HPDE6-E6E7 (cell line): ENCODE data around the gene ALPP.
"Not testable (repeated sequence)": the region's sequence is repeated elsewhere in the genome, so short reads cannot be mapped to it uniquely, and the experiment has no call there.

Source experiments
- DNase-seq: peaks from one replicate; pipeline ENCODE4 v3.0.0; 2011; ENCODE audit warnings: missing footprints; ENCODE audit errors: extremely low spot score

The ALPP gene

DNA sequence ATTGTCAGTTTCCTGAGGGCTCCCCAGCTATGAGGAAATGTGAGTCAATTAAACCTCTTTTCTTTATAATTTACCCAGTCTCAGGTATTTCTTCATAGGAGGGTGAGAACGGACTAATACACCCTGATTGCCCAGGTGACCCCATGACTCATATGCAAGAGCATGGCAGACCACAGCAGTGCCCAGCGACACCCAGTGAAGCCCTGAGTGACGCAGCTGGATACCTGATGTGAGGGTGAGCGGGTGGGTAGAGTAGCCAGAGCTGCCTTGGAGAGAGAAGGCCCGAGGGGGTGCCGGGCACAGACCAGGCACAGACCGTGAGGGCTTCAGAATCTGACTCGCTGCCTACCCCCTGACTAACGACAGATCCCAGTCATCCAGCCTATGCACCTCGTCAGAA lies 43.5 kb downstream of the ALPP start:
- no peak for DNase-seq

DNA sequence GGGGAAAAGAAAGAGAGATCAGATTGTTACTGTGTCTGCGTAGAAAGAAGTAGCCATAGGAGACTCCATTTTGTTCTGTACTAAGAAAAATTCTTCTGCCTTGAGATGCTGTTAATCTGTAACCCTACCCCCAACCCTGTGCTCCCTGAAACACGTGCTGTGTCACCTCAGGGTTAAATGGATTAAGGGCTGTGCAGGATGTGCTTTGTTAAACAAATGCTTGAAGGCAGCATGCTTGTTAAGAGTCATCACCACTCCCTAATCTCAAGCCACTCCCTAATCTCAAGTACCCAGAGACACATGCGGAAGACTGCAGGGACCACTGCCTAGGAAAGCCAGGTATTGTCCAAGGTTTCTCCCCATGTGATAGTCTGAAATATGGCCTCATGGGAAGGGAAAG lies 44.4 kb downstream of the ALPP start:
- not testable (repeated sequence) for DNase-seq

GRCh38 chr2:232423407-232423806 lies 44.9 kb downstream of the ALPP start:
- not testable (repeated sequence) for DNase-seq

DNA sequence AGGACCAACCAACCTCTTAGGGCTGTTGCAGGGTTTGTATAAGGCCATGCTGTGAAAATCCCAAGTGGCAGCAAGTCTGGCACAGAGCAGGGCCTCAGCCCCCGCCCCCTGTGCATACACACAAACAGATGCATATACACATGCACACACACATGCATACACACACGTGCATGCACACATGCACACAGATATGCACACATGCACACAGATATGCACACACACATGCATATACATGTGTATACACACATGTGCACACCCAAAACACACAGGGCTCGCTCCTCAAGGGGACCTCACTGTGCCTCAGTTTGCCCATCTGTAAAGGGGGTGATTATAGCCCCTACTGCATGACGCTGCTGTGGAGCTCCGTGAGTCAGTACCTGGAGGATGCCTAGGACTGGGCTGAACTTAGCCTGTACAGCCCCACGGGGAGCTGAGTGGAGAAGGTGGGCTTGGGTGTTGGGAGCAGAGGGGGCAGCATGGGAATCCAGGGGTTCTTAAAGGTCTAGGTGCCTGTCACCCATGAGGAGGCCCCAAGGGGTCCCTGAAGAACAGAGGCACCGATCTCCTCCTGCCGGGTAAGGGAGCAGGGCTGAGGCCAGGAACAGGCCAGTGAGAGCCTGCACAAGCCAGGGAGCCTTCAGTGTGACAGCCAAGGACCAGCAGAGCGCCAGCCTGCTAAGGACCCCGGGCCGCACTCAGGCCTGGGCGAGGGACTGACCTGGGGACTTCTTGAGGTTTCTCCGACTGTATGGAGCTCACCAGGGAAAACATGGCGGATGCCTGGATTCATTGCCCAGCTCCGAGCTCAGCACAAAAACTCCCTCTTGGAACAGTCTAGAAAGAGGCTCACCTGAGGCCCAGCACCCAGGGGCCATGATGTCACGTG lies 53.4 kb downstream of the ALPP start:
- no peak for DNase-seq
